ENCODE data around the gene NAV3.

NAV3 gene

DNA sequence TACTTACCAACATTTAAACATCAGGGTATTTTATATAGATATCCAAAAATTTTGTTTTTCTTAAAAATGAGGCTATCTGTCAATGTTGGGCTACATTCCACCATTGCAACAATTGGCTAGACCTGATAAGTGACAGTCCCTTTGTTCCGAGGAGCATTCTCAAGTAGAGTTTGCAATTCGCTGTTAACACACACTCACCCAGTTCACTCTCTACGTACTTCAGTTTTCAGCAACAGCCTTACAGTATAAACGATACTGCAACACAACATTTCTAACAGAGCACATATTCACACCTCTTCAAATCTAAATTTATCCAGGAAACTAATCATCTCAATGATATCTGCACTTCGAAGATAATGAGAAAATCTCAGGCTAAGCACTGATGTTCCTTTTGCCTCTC is 393.5 kb downstream of the NAV3 start:
- TF ChIP-seq SPI1 (IDR thresholded peaks at IDR 0.05; ENCODE audit: borderline replicate concordance, low read depth) (no peak), POLR2AphosphoS5 (IDR thresholded peaks at IDR 0.05; ENCODE audit: low read depth) (no peak), GABPA (IDR thresholded peaks at IDR 0.05; ENCODE audit: low read depth) (no peak)
- TF ChIP-seq, protein P1, sequence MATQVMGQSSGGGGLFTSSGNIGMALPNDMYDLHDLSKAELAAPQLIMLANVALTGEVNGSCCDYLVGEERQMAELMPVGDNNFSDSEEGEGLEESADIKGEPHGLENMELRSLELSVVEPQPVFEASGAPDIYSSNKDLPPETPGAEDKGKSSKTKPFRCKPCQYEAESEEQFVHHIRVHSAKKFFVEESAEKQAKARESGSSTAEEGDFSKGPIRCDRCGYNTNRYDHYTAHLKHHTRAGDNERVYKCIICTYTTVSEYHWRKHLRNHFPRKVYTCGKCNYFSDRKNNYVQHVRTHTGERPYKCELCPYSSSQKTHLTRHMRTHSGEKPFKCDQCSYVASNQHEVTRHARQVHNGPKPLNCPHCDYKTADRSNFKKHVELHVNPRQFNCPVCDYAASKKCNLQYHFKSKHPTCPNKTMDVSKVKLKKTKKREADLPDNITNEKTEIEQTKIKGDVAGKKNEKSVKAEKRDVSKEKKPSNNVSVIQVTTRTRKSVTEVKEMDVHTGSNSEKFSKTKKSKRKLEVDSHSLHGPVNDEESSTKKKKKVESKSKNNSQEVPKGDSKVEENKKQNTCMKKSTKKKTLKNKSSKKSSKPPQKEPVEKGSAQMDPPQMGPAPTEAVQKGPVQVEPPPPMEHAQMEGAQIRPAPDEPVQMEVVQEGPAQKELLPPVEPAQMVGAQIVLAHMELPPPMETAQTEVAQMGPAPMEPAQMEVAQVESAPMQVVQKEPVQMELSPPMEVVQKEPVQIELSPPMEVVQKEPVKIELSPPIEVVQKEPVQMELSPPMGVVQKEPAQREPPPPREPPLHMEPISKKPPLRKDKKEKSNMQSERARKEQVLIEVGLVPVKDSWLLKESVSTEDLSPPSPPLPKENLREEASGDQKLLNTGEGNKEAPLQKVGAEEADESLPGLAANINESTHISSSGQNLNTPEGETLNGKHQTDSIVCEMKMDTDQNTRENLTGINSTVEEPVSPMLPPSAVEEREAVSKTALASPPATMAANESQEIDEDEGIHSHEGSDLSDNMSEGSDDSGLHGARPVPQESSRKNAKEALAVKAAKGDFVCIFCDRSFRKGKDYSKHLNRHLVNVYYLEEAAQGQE (IDR thresholded peaks at IDR 0.05; ENCODE audit: insufficient replicate concordance, low read depth), result no peak
- Histone ChIP-seq H3K27ac (replicated peaks) (no peak overlapping the region), H3K27me3 (ENCODE audit: insufficient read depth, poor library complexity, severe bottlenecking) (no peaks in the 10 kb centered on the region), H3K4me3 (replicated peaks; ENCODE audit: insufficient read depth, low read length) (no peak overlapping the region)
- DNase-seq (ENCODE audit: low read depth in 1 of 2, low spot score in 1 of 2), result no peak

DNA sequence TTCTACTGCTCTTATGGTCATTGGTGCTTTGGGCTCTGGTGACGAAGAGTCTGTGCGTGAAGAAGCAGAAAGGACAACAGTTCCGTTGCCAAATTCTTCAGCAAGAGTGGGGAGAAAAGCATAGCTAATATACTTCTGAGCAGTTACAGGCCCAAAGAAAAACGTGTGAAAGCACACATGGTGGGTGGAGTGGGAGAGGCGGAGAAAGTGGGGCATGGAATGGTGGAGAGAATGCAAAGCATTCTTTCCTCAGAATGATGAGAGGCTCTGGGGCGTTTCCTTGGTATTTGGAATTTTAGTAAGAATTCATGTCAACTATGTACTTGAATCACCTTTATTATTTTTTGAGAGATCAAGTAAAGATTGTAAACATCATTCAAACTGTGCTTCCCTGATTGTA is 396.1 kb downstream of the NAV3 start:
- Histone ChIP-seq H3K27ac (replicated peaks) (no peak overlapping the region), H3K27me3 (ENCODE audit: insufficient read depth, poor library complexity, severe bottlenecking) (no peaks in the 10 kb centered on the region), H3K4me3 (replicated peaks; ENCODE audit: insufficient read depth, low read length) (no peak overlapping the region)
- DNase-seq (ENCODE audit: low read depth in 1 of 2, low spot score in 1 of 2), result no peak
- TF ChIP-seq GABPA (IDR thresholded peaks at IDR 0.05; ENCODE audit: low read depth) (no peak), SPI1 (IDR thresholded peaks at IDR 0.05; ENCODE audit: borderline replicate concordance, low read depth) (no peak)

DNA sequence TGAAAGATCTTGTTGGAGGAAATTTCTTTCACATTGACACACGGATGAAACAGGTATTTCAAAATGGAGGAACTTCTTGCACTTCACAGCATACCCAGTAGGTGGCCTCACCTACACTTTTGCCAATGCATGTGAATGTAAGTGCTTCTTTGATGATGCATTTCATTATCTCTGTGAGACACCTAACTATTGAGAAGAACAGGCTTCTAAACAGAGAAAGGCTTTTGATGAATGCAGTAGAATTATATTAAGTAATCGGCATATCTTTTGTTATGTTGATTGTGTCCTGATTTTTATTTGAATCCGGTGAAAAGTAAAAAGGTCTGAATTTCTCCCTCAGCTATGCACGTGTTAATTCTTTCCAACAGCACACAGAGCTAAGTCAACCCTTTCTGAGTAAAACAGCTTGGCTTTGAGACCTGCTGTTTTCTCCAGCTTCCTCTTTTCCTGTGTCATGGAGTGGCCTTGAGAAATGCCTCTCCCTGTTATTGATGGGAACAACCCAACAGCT is 399.0 kb downstream of the NAV3 start:
- no peaks in the 10 kb centered on the region for H3K27me3 ChIP-seq (ENCODE audit: insufficient read depth, poor library complexity, severe bottlenecking)
- no peak overlapping the region for H3K4me3 ChIP-seq (replicated peaks; ENCODE audit: insufficient read depth, low read length)
- H3K27ac ChIP-seq (replicated peaks), result no peak overlapping the region
- TF ChIP-seq, protein P1 (IDR thresholded peaks at IDR 0.05; ENCODE audit: insufficient replicate concordance, low read depth), result no peak
- TF ChIP-seq GABPA (IDR thresholded peaks at IDR 0.05; ENCODE audit: low read depth), result no peak
- no peak for TF ChIP-seq SPI1 (IDR thresholded peaks at IDR 0.05; ENCODE audit: borderline replicate concordance, low read depth)
- no peak for TF ChIP-seq POLR2AphosphoS5 (IDR thresholded peaks at IDR 0.05; ENCODE audit: low read depth)
- TF ChIP-seq, protein P2, sequence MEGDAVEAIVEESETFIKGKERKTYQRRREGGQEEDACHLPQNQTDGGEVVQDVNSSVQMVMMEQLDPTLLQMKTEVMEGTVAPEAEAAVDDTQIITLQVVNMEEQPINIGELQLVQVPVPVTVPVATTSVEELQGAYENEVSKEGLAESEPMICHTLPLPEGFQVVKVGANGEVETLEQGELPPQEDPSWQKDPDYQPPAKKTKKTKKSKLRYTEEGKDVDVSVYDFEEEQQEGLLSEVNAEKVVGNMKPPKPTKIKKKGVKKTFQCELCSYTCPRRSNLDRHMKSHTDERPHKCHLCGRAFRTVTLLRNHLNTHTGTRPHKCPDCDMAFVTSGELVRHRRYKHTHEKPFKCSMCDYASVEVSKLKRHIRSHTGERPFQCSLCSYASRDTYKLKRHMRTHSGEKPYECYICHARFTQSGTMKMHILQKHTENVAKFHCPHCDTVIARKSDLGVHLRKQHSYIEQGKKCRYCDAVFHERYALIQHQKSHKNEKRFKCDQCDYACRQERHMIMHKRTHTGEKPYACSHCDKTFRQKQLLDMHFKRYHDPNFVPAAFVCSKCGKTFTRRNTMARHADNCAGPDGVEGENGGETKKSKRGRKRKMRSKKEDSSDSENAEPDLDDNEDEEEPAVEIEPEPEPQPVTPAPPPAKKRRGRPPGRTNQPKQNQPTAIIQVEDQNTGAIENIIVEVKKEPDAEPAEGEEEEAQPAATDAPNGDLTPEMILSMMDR (IDR thresholded peaks at IDR 0.05; ENCODE audit: insufficient read depth, low read length), result peak; percentile 14
- DNase-seq (ENCODE audit: low read depth in 1 of 2, low spot score in 1 of 2), result peak in 1 of 2 experiments; percentile 34

DNA sequence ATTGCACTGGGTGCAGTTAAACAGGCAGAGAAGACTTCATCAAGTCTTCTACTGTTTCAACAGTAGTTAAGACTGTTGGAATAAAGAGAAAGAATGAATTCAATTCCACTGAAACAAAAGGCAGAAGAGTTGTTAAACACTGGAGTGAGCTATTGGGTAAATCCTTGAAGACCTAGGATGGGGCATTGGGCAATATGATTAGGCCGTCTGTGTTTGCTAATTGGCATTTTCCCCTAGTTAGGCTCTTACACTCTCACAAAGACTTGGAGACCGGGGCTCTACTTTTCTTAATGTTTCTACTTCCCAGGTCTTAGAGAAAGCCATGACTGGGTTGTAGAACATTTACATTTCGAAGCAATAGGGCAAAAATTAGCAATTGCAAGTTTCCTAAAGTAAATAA is 402.1 kb downstream of the NAV3 start:
- H3K27ac ChIP-seq (replicated peaks), result no peak overlapping the region
- no peak for DNase-seq (ENCODE audit: low read depth in 1 of 2, low spot score in 1 of 2)
- TF ChIP-seq, protein P1 (IDR thresholded peaks at IDR 0.05; ENCODE audit: insufficient replicate concordance, low read depth), result no peak
- TF ChIP-seq, protein P2 (IDR thresholded peaks at IDR 0.05; ENCODE audit: insufficient read depth, low read length), result no peak
- no peak for TF ChIP-seq SPI1 (IDR thresholded peaks at IDR 0.05; ENCODE audit: borderline replicate concordance, low read depth)
- no peak for TF ChIP-seq GABPA (IDR thresholded peaks at IDR 0.05; ENCODE audit: low read depth)
- TF ChIP-seq POLR2AphosphoS5 (IDR thresholded peaks at IDR 0.05; ENCODE audit: low read depth), result no peak
- no peak overlapping the region for H3K4me3 ChIP-seq (replicated peaks; ENCODE audit: insufficient read depth, low read length)
- no peaks in the 10 kb centered on the region for H3K27me3 ChIP-seq (ENCODE audit: insufficient read depth, poor library complexity, severe bottlenecking)

Data from HL-60 (cell line).